Muscle layer of colon (tissue), 2 donors: Measurements from ENCODE around the gene KCNQ1.

ENCODE experiments used
- H3K27ac ChIP-seq: one replicate; pipeline ENCODE4 v1.7.0; 2013; ENCODE audit warnings: low read depth, mild to moderate bottlenecking, low read length, moderate library complexity
- H3K27me3 ChIP-seq, 2 donors: one replicate each; pipeline ENCODE4 v1.7.0; 2013; ENCODE audit warnings: low read length in 2 of 2, mild to moderate bottlenecking in 2 of 2; ENCODE audit not compliant: insufficient read depth in 2 of 2, control insufficient read depth in 1 of 2
- H3K36me3 ChIP-seq: one replicate; pipeline ENCODE4 v1.7.0; 2013; ENCODE audit warnings: mild to moderate bottlenecking, low read length; ENCODE audit not compliant: insufficient read depth
- H3K4me1 ChIP-seq: one replicate; pipeline ENCODE4 v1.7.0; 2013; ENCODE audit warnings: mild to moderate bottlenecking, low read length; ENCODE audit not compliant: insufficient read depth
- H3K4me3 ChIP-seq, 2 donors: one replicate each; pipeline ENCODE4 v1.7.0; 2013; ENCODE audit warnings: low read length in 2 of 2, low read depth in 1 of 2, mild to moderate bottlenecking in 1 of 2, moderate library complexity in 1 of 2
- H3K9ac ChIP-seq: one replicate; pipeline ENCODE4 v1.7.0; 2013; ENCODE audit warnings: low read length
- H3K9me3 ChIP-seq: one replicate; pipeline ENCODE4 v1.7.0; 2013; ENCODE audit warnings: mild to moderate bottlenecking, low read length
- donor health status: abdominal sarcoma.
- donor health status: Adenocarcinoma of cecum.

KCNQ1 gene

DNA sequence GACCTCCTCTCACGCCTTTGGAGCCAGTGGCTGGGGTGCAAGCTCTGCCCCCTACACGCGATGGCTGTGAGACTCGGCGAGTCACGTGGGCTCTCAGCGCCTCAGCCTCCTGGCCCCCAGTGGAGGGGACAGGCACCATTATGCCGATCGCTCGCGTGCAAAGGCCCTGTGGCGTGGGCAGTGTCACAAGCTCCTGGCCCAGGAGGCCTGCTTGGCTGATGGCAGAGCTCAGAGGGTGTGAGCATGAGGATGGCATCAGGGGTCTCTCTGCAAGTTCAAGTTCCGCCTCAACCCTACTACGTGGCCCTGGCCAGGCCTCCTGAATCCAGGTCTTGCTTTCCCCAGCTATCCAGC, 345.7 kb downstream of the KCNQ1 start:
- H3K4me3 ChIP-seq = no peak overlapping the region
- H3K9ac ChIP-seq = no peak overlapping the region
- H3K9me3 ChIP-seq = no peaks in the 10 kb centered on the region
- H3K27me3 ChIP-seq = no peaks in the 10 kb centered on the region
- H3K36me3 ChIP-seq = no peaks in the 10 kb centered on the region
- H3K4me1 ChIP-seq = no peaks in the 10 kb centered on the region
- H3K27ac ChIP-seq = no peak overlapping the region

DNA sequence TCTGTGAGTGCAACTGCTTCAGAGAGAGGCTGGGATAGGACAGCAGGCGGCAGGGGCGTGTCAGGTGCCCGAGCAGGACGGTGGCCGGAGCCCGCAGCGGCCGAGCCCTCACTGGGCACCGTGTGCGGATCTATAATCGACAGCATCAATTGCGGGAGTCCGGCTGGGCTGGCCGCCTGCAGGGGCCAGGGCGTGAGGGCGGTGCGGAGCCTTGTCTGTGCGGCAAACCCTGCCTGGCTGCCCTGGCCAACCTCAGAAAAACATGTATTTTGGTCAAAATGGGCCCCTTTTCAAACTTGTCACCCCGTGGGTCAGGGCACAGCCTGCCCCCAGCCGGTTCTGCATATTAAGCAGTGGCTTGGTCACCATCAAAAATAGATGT, 346.3 kb downstream of the KCNQ1 start:
- no peak overlapping the region for H3K27ac ChIP-seq
- no peaks in the 10 kb centered on the region for H3K27me3 ChIP-seq
- H3K4me3 ChIP-seq = peak overlapping the region in 1 of 2 donors; percentile 38
- H3K4me1 ChIP-seq = no peaks in the 10 kb centered on the region
- H3K9ac ChIP-seq = no peak overlapping the region
- no peaks in the 10 kb centered on the region for H3K9me3 ChIP-seq
- H3K36me3 ChIP-seq = no peaks in the 10 kb centered on the region

GRCh38 chr11:2791521-2792380, 346.9 kb downstream of the KCNQ1 start:
- no peaks in the 10 kb centered on the region for H3K9me3 ChIP-seq
- no peak overlapping the region for H3K9ac ChIP-seq

DNA sequence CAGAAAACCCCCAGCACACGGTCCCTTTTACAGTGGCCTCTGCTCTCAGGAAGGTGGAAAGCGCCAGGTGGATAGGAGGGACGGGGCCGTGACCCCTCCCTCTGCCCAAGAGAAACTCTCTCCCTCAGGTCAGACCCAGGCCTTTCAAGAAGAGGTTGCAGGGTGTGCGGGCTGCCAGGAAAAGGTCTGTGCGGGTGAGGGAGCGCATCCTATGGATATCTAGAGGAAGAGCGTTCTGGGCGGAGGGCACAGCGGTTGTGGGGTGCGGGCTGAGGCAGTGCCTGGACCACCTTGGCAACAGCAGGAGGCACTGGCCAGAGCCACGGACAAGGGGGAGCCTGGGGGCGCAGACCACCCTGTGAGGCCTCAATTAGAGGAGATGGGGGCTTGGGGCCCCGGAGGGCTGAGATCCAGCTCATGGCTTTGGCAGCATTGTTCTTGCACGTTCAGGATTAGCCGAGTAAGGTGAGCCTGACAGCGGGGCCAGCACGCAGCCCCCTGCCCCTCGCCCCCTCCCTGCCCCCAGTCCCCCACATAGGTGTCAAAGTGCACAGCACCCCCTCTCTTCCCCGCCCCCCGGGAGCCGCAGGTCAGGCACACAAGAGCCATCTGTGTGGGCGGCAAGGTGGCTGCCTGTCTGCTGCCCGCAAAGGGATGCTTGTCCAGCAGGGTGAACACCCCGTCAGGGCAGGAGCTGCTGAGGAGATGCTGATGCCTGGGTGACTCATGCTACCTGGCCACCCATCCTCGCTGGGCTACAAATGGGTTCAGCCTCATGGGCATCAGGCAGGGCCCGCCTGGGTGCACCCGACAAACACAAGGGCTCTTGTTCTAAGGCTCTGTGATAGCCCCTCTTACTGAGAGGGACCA, 347.8 kb downstream of the KCNQ1 start:
- H3K9ac ChIP-seq = no peak overlapping the region
- H3K27ac ChIP-seq = no peak overlapping the region

More at GRCh38 chr11:2791521-2792380, 346.9 kb downstream of the KCNQ1 start:
- no peaks in the 10 kb centered on the region for H3K4me1 ChIP-seq
- no peaks in the 10 kb centered on the region for H3K27me3 ChIP-seq
- H3K4me3 ChIP-seq = peak overlapping the region; percentile 38 to 66
- H3K36me3 ChIP-seq = no peaks in the 10 kb centered on the region
- H3K27ac ChIP-seq = no peak overlapping the region

GRCh38 chr11:2793701-2794045, 348.9 kb downstream of the KCNQ1 start:
- no peaks in the 10 kb centered on the region for H3K4me1 ChIP-seq
- no peak overlapping the region for H3K27ac ChIP-seq
- no peaks in the 10 kb centered on the region for H3K36me3 ChIP-seq
- no peaks in the 10 kb centered on the region for H3K27me3 ChIP-seq
- H3K9ac ChIP-seq = no peak overlapping the region
- H3K9me3 ChIP-seq = no peaks in the 10 kb centered on the region
- H3K4me3 ChIP-seq = no peak overlapping the region

More for the DNA sequence above, 347.8 kb downstream of the KCNQ1 start:
- Histone ChIP-seq H3K4me1 (no peaks in the 10 kb centered on the region), H3K9me3 (no peaks in the 10 kb centered on the region), H3K36me3 (no peaks in the 10 kb centered on the region), H3K27me3 (no peaks in the 10 kb centered on the region), H3K4me3 (peak overlapping the region in 1 of 2 donors; percentile 38)

- Histone ChIP-seq H3K27me3 (no peaks in the 10 kb centered on the region), H3K36me3 (no peaks in the 10 kb centered on the region), H3K4me1 (no peaks in the 10 kb centered on the region), H3K4me3 (no peak overlapping the region), H3K27ac (no peak overlapping the region), H3K9me3 (no peaks in the 10 kb centered on the region), H3K9ac (no peak overlapping the region)
Measured at GRCh38 chr11:2794046-2794967, 349.5 kb downstream of the KCNQ1 start.

- no peak overlapping the region for H3K4me3 ChIP-seq
- no peaks in the 10 kb centered on the region for H3K9me3 ChIP-seq
- H3K4me1 ChIP-seq = no peaks in the 10 kb centered on the region
- H3K9ac ChIP-seq = no peak overlapping the region
- H3K36me3 ChIP-seq = no peaks in the 10 kb centered on the region
- H3K27me3 ChIP-seq = no peaks in the 10 kb centered on the region
- no peak overlapping the region for H3K27ac ChIP-seq
Measured at GRCh38 chr11:2794968-2795322, 350.1 kb downstream of the KCNQ1 start.

DNA sequence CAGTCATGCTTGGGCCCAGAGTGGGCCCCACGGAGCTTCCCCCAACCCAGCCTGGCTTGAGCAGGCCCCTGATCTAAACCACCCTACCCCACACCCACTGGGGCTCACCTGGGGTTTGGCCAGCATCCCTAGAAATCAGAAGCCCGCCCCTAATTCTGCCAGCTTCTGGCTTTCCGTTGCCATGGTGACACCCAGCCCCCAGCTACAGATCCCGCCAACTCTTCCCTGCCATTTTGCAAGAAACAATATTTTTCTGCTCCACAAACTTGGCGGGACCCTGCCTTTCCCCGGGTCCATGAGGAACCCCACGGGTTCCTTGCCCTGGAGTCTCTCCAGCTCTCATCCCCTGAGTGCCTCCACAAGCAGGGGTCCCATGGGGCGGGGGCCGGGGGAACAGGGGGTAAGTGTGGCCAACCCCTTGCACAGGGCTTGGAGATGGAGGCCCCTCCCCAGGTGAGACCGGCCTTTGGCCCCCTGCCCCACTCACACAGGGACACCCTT, 350.7 kb downstream of the KCNQ1 start:
- no peaks in the 10 kb centered on the region for H3K36me3 ChIP-seq

DNA sequence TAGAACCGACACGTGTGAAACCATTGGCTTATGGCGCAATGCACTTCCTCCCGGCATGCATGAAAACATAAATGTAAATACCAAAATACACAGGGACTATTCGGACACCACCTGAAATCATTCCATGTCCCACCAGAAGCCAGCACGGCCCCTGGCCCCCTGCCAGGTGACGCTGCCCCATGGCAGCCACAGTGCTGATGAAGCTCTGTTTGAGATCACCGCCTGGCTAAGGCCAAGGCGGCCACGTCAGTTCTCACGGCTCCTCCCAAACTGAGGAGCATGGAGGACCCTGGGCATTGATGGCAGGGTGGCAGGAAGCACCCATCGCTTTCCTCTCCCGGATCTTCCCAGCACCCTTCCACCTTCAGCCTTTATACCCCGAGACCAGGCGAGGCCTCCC, 351.3 kb downstream of the KCNQ1 start:
- Histone ChIP-seq H3K27ac (no peak overlapping the region), H3K9ac (no peak overlapping the region), H3K4me3 (no peak overlapping the region), H3K9me3 (no peaks in the 10 kb centered on the region), H3K4me1 (no peaks in the 10 kb centered on the region), H3K27me3 (no peaks in the 10 kb centered on the region), H3K36me3 (no peaks in the 10 kb centered on the region)

More for the DNA sequence above, 350.7 kb downstream of the KCNQ1 start:
- H3K4me3 ChIP-seq = no peak overlapping the region
- no peaks in the 10 kb centered on the region for H3K4me1 ChIP-seq
- no peaks in the 10 kb centered on the region for H3K9me3 ChIP-seq
- H3K27me3 ChIP-seq = no peaks in the 10 kb centered on the region
- H3K27ac ChIP-seq = no peak overlapping the region
- no peak overlapping the region for H3K9ac ChIP-seq

GRCh38 chr11:2796508-2797113, 351.8 kb downstream of the KCNQ1 start:
- no peak overlapping the region for H3K9ac ChIP-seq
- no peaks in the 10 kb centered on the region for H3K9me3 ChIP-seq
- H3K4me3 ChIP-seq = no peak overlapping the region
- no peak overlapping the region for H3K27ac ChIP-seq
- H3K4me1 ChIP-seq = no peaks in the 10 kb centered on the region
- H3K36me3 ChIP-seq = no peaks in the 10 kb centered on the region
- H3K27me3 ChIP-seq = no peaks in the 10 kb centered on the region
